ENCODE results near the gene CELF5. TPM values are rescaled to one million over a fixed set of nuclear protein-coding genes. Genes with fewer than 3 reads are reported as not detected.

CELF5 gene
- total RNA-seq, 1 experiment from 2014 or later = 2.5 TPM

GRCh38 chr19:3278294-3278693, 53.8 kb downstream of the CELF5 start:
- Histone ChIP-seq H3K4me1 (ENCODE audit: control insufficient read depth in 1 of 2, insufficient read depth in 2 of 2, low read length in 2 of 2) (peaks cover 13 to 29% of the 10 kb centered on the region in 2 experiments), H3K27ac (ENCODE audit: low read depth, low read length) (no peak overlapping the region), H3K27me3 (ENCODE audit: insufficient read depth, low read length) (no peaks in the 10 kb centered on the region), H3K36me3 (ENCODE audit: control insufficient read depth in 1 of 2, insufficient read depth in 2 of 2, low read length in 2 of 2) (no peaks in the 10 kb centered on the region), H3K9me2 (ENCODE audit: insufficient read depth) (no peaks in the 10 kb centered on the region), H3K79me2 (ENCODE audit: insufficient read depth, low read length) (no peaks in the 10 kb centered on the region), H4K20me1 (ENCODE audit: insufficient read depth) (no peaks in the 10 kb centered on the region), H3K9ac (ENCODE audit: low read length) (no peak overlapping the region), H3K4me3 (replicated peaks in 1 of 2; ENCODE audit: low read depth in 1 of 2, low read length in 2 of 2) (no peak overlapping the region), H3K4me2 (ENCODE audit: low read length) (no peak overlapping the region), H2AFZ (ENCODE audit: low read depth, low read length, poor library complexity, severe bottlenecking) (no peak overlapping the region), H3K9me3 (ENCODE audit: control insufficient read depth in 1 of 2, insufficient read depth in 1 of 2, low read depth in 1 of 2, low read length in 2 of 2) (no peaks in the 10 kb centered on the region)
- intact Hi-C loops (cut with micrococcal nuclease) = loop anchor here (5.0 kb wide), 1 partner anchor 326 kb away; no protein-coding TSS in a partner anchor
- TF ChIP-seq REST (IDR thresholded peaks at IDR 0.05; ENCODE audit: low read depth) (no peak), POLR2AphosphoS5 (IDR thresholded peaks at IDR 0.05; ENCODE audit: low read depth, low read length) (no peak), SP1 (IDR thresholded peaks at IDR 0.05; ENCODE audit: low read depth) (no peak), JUND (IDR thresholded peaks at IDR 0.05) (no peak), CEBPB (IDR thresholded peaks at IDR 0.05; ENCODE audit: low read depth) (no peak), SIN3A (IDR thresholded peaks at IDR 0.05; ENCODE audit: low read depth) (no peak), POLR2A (IDR thresholded peaks at IDR 0.05; ENCODE audit: borderline replicate concordance, extremely low read depth, insufficient read depth, insufficient read length) (no peak), EGR1 (IDR thresholded peaks at IDR 0.05; ENCODE audit: low read depth) (no peak), SRF (IDR thresholded peaks at IDR 0.05; ENCODE audit: low read depth) (no peak), TCF7L2 (IDR thresholded peaks at IDR 0.05; ENCODE audit: borderline replicate concordance, extremely low read depth, insufficient read depth, insufficient read length) (no peak), FOSL1 (IDR thresholded peaks at IDR 0.05; ENCODE audit: low read depth) (no peak), EZH2phosphoT487 (IDR thresholded peaks at IDR 0.05; ENCODE audit: borderline replicate concordance) (no peak)
- TF ChIP-seq, protein P1, sequence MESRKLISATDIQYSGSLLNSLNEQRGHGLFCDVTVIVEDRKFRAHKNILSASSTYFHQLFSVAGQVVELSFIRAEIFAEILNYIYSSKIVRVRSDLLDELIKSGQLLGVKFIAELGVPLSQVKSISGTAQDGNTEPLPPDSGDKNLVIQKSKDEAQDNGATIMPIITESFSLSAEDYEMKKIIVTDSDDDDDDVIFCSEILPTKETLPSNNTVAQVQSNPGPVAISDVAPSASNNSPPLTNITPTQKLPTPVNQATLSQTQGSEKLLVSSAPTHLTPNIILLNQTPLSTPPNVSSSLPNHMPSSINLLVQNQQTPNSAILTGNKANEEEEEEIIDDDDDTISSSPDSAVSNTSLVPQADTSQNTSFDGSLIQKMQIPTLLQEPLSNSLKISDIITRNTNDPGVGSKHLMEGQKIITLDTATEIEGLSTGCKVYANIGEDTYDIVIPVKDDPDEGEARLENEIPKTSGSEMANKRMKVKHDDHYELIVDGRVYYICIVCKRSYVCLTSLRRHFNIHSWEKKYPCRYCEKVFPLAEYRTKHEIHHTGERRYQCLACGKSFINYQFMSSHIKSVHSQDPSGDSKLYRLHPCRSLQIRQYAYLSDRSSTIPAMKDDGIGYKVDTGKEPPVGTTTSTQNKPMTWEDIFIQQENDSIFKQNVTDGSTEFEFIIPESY (IDR thresholded peaks at IDR 0.05; ENCODE audit: extremely low read depth, insufficient replicate concordance, low read length) = no peak
- ChIA-PET CTCF (no interaction called here), POLR2A (no interaction called here), RAD21 (ENCODE audit: low non-redundant PET in 1 of 2, low total read pairs in 2 of 2, uncharacterized antibody in 2 of 2, unreplicated experiment in 2 of 2) (no interaction called here)
- no peak for DNase-seq (ENCODE audit: low read depth, low spot score)
- no peak for ATAC-seq
- BruUV-seq (replicated peaks) = no TSS peak

Measured in HCT116 (cell line).